ENCODE data around the gene C2orf80. TPM values are rescaled to one million over a fixed set of nuclear protein-coding genes. Genes with fewer than 3 reads are reported as not detected.
"Not testable (repeated sequence)": the region's sequence is repeated elsewhere in the genome, so short reads cannot be mapped to it uniquely, and the experiment has no call there.

C2orf80 gene
- polyA plus RNA-seq, 1 experiment: not detected

- ChIA-PET POLR2A (no interaction called here), CTCF (interaction anchor here (0.7 to 1.1 kb wide), 3 partner anchors 17 to 49 kb away, joined by 3 to 4 read pairs (median 4); partner anchors contain the start of gene PIKFYVE)
- TF ChIP-seq CTCF (IDR thresholded peaks at IDR 0.05; ENCODE audit: low read depth, low read length): no peak
- Histone ChIP-seq H3K9me3 (ENCODE audit: control insufficient read depth, insufficient read depth, low read length) (peaks cover 8% of the 10 kb centered on the region; the same call in 1 of the 2 replicates), H3K4me3 (ENCODE audit: low read depth, low read length) (no peak overlapping the region), H3K27ac (ENCODE audit: low read depth, low read length) (no peak overlapping the region), H3K27me3 (ENCODE audit: control insufficient read depth, insufficient read depth, low read length) (no peaks in the 10 kb centered on the region)
- no peak for DNase-seq (ENCODE audit: low read depth, low spot score)
Measured at GRCh38 chr2:208224802-208225201, 35.0 kb upstream of the C2orf80 start.

GRCh38 chr2:208222351-208222750 is 32.5 kb upstream of the C2orf80 start:
- ChIA-PET POLR2A (no interaction called here), CTCF (interaction anchor here (0.7 kb wide), 1 partner anchor 99 kb away, joined by 3 read pairs; no protein-coding TSS in a partner anchor)
- H3K9me3 ChIP-seq (ENCODE audit: control insufficient read depth, insufficient read depth, low read length): no peaks in the 10 kb centered on the region; the same call in 1 of the 2 replicates

GRCh38 chr2:208221873-208222272 is 32.0 kb upstream of the C2orf80 start:
- H3K9me3 ChIP-seq (ENCODE audit: control insufficient read depth, insufficient read depth, low read length); H3K27ac ChIP-seq (ENCODE audit: low read depth, low read length); POLR2A ChIA-PET; H3K27me3 ChIP-seq (ENCODE audit: control insufficient read depth, insufficient read depth, low read length); DNase-seq (ENCODE audit: low read depth, low spot score); H3K4me3 ChIP-seq (ENCODE audit: low read depth, low read length): not testable (repeated sequence)
- CTCF ChIA-PET: interaction anchor here (0.7 kb wide), 1 partner anchor 99 kb away, joined by 3 read pairs; no protein-coding TSS in a partner anchor

More at GRCh38 chr2:208222351-208222750, 32.5 kb upstream of the C2orf80 start:
- Histone ChIP-seq H3K27me3 (ENCODE audit: control insufficient read depth, insufficient read depth, low read length) (no peaks in the 10 kb centered on the region), H3K27ac (ENCODE audit: low read depth, low read length) (no peak overlapping the region), H3K4me3 (ENCODE audit: low read depth, low read length) (no peak overlapping the region)
- no peak for TF ChIP-seq CTCF (IDR thresholded peaks at IDR 0.05; ENCODE audit: low read depth, low read length)
- DNase-seq (ENCODE audit: low read depth, low spot score): no peak

GRCh38 chr2:208210688-208211451 is 21.0 kb upstream of the C2orf80 start:
- no peak for TF ChIP-seq CTCF (IDR thresholded peaks at IDR 0.05; ENCODE audit: low read depth, low read length)
- Histone ChIP-seq H3K4me3 (ENCODE audit: low read depth, low read length) (no peak overlapping the region), H3K27me3 (ENCODE audit: control insufficient read depth, insufficient read depth, low read length) (peaks cover 2% of the 10 kb centered on the region), H3K27ac (ENCODE audit: low read depth, low read length) (no peak overlapping the region), H3K9me3 (ENCODE audit: control insufficient read depth, insufficient read depth, low read length) (no peaks in the 10 kb centered on the region)
- ChIA-PET CTCF (interaction anchor here (1.1 kb wide), 1 partner anchor 35 kb away, joined by 4 read pairs; no protein-coding TSS in a partner anchor), POLR2A (no interaction called here)
- no peak for DNase-seq (ENCODE audit: low read depth, low spot score)

GRCh38 chr2:208208335-208209085 is 18.7 kb upstream of the C2orf80 start:
- H3K9me3 ChIP-seq (ENCODE audit: control insufficient read depth, insufficient read depth, low read length): no peaks in the 10 kb centered on the region
- no peak overlapping the region for H3K27ac ChIP-seq (ENCODE audit: low read depth, low read length)
- DNase-seq (ENCODE audit: low read depth, low spot score): no peak
- no peak for TF ChIP-seq CTCF (IDR thresholded peaks at IDR 0.05; ENCODE audit: low read depth, low read length)
- H3K4me3 ChIP-seq (ENCODE audit: low read depth, low read length): no peak overlapping the region
- POLR2A ChIA-PET: no interaction called here
- CTCF ChIA-PET: interaction anchor here (3.9 kb wide), 1 partner anchor 33 kb away, joined by 20 read pairs; no protein-coding TSS in a partner anchor
- peaks cover 2% of the 10 kb centered on the region for H3K27me3 ChIP-seq (ENCODE audit: control insufficient read depth, insufficient read depth, low read length)

Data from AG04450 (cell line).